Parathyroid adenoma (tissue), 2 donors: Measurements from ENCODE around the gene CTXND2.

Source experiments
- H2AFZ ChIP-seq: fragments of 300-600 bp; sonication (generic); one replicate; pipeline ENCODE4 v1.7.0; 2017; ENCODE audit warnings: antibody characterized with exemption, mild to moderate bottlenecking
- H3K27ac ChIP-seq: fragments of 300-600 bp; sonication (generic); one replicate; pipeline ENCODE4 v1.7.0; 2017
- H3K27me3 ChIP-seq: fragments of 300-600 bp; sonication (generic); one replicate; pipeline ENCODE4 v1.7.0; 2017; ENCODE audit warnings: low read length; ENCODE audit not compliant: control insufficient read depth, insufficient read depth
- H3K36me3 ChIP-seq: fragments of 300-600 bp; sonication (generic); one replicate; pipeline ENCODE4 v1.7.0; 2017; ENCODE audit warnings: low read length; ENCODE audit not compliant: control insufficient read depth, insufficient read depth
- H3K4me1 ChIP-seq: fragments of 300-600 bp; sonication (generic); one replicate; pipeline ENCODE4 v1.7.0; 2017; ENCODE audit warnings: control low read depth
- H3K4me2 ChIP-seq: fragments of 300-600 bp; sonication (generic); one replicate; pipeline ENCODE4 v1.7.0; 2017; ENCODE audit warnings: low read length
- H3K4me3 ChIP-seq: fragments of 300-600 bp; sonication (generic); one replicate; pipeline ENCODE4 v1.7.0; 2017; ENCODE audit warnings: low read depth, low read length
- H3K79me2 ChIP-seq: fragments of 300-600 bp; sonication (generic); one replicate; pipeline ENCODE4 v1.7.0; 2017; ENCODE audit warnings: control low read depth
- H3K9ac ChIP-seq: fragments of 300-600 bp; sonication (generic); one replicate; pipeline ENCODE4 v1.7.0; 2017; ENCODE audit warnings: mild to moderate bottlenecking
- H3K9me3 ChIP-seq: fragments of 300-600 bp; sonication (generic); one replicate; pipeline ENCODE4 v1.7.0; 2017; ENCODE audit warnings: low read length; ENCODE audit not compliant: control insufficient read depth
- TF ChIP-seq, protein P1 (sequence below): fragments of 300-600 bp; sonication (generic); IDR thresholded peaks from one replicate; pipeline ENCODE4 v1.7.0; 2017; ENCODE audit warnings: antibody characterized with exemption, mild to moderate bottlenecking
- donor health status: primary hyperparathyroidism.

Gene CTXND2

DNA sequence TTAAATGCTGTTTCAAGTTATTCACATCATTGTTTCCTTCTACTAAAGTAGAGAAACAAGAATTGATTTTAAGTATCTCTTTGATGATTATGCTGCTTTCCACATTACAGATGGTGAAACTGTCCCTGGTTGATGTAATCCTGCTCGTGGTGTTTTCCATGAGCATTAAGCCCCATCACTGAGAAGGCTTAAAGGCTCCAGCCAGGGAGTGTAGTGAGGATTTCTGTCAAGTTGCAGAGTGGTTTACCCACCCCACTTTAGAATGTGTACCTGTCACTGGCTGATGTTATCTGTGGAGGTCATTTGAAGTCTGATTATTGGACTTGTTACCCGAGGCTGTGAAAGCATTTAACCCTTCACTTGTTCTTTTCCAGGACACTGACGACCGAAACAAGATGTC is 74.8 kb downstream of the CTXND2 start:
- no peak overlapping the region for H3K4me3 ChIP-seq

More for the DNA sequence above, 74.8 kb downstream of the CTXND2 start:
- no peak overlapping the region for H3K9ac ChIP-seq
- no peak overlapping the region for H3K4me2 ChIP-seq
- H3K36me3 ChIP-seq: no peaks in the 10 kb centered on the region
- H3K9me3 ChIP-seq: no peaks in the 10 kb centered on the region
- no peak overlapping the region for H2AFZ ChIP-seq
- TF ChIP-seq, protein P1, sequence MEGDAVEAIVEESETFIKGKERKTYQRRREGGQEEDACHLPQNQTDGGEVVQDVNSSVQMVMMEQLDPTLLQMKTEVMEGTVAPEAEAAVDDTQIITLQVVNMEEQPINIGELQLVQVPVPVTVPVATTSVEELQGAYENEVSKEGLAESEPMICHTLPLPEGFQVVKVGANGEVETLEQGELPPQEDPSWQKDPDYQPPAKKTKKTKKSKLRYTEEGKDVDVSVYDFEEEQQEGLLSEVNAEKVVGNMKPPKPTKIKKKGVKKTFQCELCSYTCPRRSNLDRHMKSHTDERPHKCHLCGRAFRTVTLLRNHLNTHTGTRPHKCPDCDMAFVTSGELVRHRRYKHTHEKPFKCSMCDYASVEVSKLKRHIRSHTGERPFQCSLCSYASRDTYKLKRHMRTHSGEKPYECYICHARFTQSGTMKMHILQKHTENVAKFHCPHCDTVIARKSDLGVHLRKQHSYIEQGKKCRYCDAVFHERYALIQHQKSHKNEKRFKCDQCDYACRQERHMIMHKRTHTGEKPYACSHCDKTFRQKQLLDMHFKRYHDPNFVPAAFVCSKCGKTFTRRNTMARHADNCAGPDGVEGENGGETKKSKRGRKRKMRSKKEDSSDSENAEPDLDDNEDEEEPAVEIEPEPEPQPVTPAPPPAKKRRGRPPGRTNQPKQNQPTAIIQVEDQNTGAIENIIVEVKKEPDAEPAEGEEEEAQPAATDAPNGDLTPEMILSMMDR: no peak
- H3K79me2 ChIP-seq: no peaks in the 10 kb centered on the region
- no peak overlapping the region for H3K27ac ChIP-seq
- H3K4me1 ChIP-seq: no peaks in the 10 kb centered on the region
- H3K27me3 ChIP-seq: no peaks in the 10 kb centered on the region
